ELF-1 (cell line): Measurements from ENCODE around the gene IQSEC1.

Source experiments
- DNase-seq: peaks from one replicate; pipeline ENCODE4 v3.0.0-alpha.2; 2016; ENCODE audit warnings: low read depth, low spot score

The IQSEC1 gene

GRCh38 chr3:12935861-12936830 is 137.1 kb downstream of the IQSEC1 start:
- DNase-seq: no peak

DNA sequence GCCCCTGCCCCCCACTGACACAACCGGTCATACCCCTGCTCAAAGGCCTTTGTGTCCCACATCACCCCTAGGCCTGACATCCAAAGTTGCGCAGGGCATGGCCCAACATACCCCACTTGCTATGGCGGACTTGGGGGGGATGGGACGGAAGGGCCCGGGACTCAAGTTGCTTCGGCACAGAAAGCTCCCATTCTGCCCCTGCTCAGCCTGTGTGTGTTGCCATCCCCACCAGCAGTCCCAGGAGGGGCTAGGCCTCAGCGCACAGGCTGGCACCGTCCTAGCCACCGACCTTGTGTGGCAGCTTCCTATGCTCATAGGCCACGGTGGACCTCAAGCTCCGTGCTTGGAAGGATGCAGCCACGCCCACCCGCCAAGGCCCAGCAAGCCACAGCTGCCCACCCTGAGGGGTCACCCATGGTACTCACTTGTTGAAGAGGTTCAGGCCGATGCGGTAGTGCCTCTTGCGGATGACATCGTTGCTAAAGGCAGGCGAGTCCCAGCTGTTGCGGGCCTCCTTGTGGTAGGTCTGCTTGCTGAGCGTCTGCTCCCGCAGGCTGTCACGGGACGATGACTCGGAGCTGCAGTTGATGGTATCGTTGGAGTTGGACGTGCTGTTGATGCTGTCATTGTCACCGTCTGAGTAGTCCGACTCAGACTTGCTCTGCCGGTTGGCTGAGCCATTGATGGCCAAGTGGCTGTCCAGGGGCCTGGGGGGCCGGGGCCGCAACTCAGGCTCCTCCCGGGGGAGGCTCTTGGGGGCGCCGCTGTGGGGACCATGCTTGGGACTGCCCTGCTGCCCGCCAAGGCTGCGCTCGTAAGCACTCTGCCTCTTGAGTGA is 138.0 kb downstream of the IQSEC1 start:
- no peak for DNase-seq

GRCh38 chr3:12934431-12934830 is 138.8 kb downstream of the IQSEC1 start:
- DNase-seq: no peak

DNA sequence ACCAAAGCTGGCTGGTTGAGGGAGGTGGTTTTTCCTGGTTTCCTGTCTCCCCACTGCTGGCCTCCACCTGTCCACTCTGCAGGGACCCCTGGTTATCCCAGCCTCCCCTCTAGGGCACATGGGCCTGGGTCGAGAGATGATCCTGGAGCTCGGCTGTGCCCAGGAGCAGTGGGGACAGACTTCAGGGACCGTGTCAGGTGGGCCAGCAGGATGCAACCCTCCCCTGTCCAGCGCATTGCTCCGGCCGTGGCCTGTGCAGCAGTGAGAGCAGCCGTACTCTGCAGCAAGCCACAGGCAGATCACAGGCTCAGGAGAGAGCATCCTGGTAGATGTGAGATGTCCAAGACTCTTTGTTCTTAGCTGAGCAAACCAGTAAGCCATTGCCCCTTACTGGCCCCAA is 139.3 kb downstream of the IQSEC1 start:
- no peak for DNase-seq

GRCh38 chr3:12932754-12933153 is 140.5 kb downstream of the IQSEC1 start:
- DNase-seq: no peak

GRCh38 chr3:12932347-12932746 is 140.9 kb downstream of the IQSEC1 start:
- DNase-seq: no peak

GRCh38 chr3:12931273-12931905 is 141.8 kb downstream of the IQSEC1 start:
- no peak for DNase-seq

DNA sequence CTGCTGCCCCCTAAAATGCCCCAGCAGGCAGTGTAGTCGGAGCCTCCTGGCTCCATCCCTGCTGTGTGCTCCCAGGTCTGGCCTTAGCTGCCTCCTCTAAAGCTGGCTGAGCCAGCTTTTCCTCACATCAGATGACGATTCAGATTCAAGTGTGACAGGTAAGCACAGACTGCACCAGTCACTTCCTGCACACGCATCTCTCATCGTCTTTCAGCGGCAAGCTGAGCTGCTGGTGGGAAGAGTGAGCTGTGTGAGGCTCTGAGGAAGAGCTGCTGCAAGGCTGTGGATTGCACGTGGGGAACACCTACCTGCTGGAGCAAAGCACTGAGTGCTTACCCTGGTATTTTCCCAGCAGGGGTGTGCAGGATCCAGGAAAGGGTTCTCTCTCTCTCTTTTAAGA is 143.4 kb downstream of the IQSEC1 start:
- no peak for DNase-seq

DNA sequence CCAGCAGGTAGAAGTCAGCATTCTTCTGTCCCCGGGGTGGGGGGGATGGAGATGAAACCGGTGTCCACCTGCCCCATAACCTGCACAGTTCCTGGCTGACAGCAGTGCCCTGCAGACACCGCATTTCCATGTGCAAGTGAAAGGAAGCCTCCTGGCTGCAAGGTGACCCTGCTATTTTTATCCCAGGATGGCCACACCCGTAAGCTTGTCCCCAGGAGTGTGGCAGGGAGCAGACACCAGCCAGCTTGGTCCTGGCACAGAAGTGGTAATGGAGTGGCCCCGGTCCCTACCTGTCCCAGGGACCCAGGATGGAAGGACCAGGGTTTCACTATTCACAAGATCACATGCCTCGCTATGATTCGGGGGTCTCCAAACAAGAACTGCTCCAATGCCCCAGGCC is 146.6 kb downstream of the IQSEC1 start:
- DNase-seq: no peak

- no peak for DNase-seq
These were observed 147.6 kb downstream of the IQSEC1 start for GRCh38 chr3:12925648-12926047.

DNA sequence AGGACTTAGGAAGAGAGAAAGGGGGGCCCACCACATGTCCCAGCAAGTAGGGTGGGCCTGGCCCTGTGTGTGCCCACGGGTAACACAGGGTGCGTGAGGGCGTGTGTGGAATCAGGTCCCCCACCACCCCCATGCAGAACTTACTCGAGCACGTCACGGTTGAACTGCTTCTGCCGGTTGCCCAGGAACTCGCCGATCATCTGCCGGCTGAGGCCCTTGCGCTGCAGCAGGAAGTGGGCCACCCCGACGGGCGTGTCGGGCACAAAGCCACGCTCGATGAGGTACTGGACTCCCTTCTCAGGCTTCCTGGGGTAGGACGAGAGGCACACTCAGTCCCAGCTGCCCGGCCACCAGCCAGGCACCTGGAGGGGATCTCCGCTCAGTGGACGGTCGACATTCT is 148.8 kb downstream of the IQSEC1 start:
- DNase-seq: no peak

GRCh38 chr3:12922881-12923431 is 150.3 kb downstream of the IQSEC1 start:
- no peak for DNase-seq

- DNase-seq: no peak
These were observed 150.9 kb downstream of the IQSEC1 start for GRCh38 chr3:12922306-12922705.

DNA sequence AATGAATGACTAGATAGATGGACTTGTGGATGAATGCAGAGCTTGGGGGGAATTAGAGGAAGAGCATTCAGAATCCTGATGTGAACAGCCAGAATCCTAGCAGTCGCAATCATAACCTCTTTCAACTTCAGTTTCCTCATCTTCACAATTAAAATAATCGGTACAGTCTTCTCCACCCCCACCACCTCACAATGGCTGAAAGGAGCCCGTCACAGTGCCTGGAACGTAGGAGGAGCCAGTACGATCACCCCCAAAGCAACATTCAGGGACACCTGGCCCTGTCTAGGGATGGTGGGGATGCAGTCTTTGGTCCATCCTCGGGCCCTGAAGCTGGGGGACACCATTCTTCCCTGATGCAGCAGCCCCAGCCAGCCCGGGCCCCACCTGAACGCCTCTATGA is 151.5 kb downstream of the IQSEC1 start:
- no peak for DNase-seq

DNA sequence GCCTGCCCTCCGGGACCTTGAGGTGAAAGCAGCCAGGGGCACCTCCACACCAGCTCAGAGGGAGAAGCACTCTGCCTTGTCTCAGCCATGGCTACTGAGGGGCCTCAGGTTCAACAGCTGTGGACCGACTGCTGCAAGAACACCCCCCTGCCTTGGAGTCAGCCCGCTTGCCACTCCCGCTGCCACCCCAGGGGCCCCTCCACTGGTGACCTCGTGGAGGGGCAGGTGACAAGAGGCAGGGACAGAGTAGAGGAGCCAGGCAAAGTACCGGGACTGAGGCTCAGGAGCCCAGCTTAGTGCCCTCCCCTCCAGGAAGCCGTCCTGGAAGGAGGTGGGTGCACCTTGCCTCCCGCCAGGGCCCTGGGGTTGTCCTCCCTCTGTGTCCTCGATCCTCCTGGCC is 152.3 kb downstream of the IQSEC1 start:
- no peak for DNase-seq

DNA sequence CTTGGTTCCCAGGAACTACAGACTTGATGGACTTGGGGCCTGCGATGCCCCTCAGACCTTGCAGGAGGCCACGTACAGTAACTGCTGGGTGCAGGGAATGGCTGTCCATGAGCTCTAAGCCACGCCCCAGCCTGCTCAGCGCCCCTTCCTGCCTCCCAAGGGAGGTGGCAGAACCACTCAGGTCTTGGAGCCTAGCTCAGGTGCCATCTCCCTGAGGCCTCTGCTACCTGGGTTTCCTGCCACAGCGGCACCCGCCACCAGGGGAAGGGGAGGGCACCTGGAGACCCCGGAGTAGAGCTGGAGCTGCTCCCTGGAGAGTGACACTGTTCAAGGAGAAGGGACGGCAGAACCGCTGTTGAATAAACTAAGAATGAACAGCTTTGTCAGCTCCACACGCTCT is 154.0 kb downstream of the IQSEC1 start:
- DNase-seq: no peak

- DNase-seq: no peak
These were observed 155.0 kb downstream of the IQSEC1 start for GRCh38 chr3:12918231-12918630.

- DNase-seq: no peak
These were observed 157.1 kb downstream of the IQSEC1 start for GRCh38 chr3:12916159-12916558.

DNA sequence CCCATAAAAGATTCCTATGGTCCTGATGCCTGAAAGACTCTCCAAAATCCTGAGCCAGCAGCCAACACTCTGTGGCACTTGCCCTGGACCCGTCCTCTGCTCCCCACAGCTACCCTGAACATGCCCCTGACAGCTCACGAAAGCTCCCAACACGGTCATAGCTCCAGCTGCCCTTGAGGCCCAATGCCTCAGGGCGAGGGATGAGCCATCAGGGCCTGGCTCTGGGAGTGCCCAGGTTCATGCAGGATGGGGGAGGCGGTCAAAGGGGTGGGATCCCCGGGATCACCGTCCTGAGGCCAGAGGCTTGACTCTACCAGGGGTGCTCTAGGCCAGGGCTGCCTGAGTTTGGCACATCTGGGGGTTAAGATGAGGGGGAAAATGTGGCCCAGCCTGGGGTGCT is 159.1 kb downstream of the IQSEC1 start:
- no peak for DNase-seq

DNA sequence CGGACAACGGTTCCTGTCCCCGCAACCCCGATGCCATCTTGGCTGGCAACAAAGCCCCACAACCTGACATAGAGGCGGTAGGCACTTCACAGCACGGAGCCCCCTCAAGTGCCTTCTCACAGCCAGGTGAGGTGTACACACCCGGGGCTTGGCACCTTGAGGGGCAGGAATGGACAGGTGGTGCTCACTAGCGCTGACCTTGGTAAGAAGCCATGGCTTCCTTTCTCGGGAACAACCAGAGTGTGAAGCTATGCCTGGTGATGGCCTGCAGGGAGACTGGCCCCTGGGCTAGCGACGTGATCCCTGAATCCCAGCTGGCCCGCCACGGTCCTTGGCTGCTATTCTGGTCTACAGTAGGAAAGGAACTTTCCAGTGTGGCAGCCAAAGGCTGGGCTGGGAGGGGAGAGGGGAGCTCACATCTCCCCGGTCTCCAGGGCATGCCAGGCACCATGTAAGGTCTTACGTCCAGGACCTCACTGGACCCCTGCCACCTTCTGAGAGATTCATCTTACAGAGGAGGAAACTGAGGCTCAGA is 161.3 kb downstream of the IQSEC1 start:
- no peak for DNase-seq

DNA sequence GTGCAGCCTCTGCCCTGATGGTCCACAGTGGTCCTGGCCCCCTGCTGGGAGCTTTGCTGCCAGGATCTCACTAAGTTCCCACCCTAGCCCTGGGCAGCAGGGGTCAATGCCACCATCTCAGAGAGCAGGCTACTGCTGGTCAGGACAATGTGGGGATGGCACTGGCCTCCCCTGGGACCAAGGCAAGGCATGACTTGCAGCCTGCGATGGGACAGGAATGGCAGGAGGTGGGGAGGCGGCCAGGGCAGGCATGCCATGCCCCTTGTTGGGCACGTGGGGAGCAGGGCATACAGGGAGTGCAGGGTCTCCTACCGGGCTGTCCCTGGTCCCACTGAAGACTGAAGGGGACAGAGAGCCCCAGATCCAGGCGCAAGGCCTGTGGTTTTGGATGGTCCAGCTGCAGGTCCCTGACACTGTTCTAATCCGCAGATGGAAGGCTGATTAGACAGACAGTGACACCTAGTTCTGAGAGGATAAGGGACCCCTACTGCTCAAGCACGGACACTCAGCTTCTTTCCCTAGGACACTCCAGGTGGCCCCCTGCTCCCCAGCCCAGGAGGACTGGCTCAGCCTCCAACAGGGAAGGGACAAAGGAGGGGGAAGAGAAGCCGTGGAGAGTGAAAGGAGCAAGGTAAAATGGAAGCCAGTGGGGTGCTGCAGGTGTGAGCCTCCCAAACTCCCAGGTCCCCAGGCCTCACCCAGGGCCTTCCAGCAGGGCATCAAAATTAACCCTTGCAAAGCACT is 162.7 kb downstream of the IQSEC1 start:
- no peak for DNase-seq
